Stimulated activated CD4-positive, alpha-beta T cell treated with anti-CD3 and anti-CD28 coated beads, Interleukin-4, amount 100 ng/mL, for 24 hours (primary cell): ENCODE data around the gene TDRD7.

Experiments
- DNase-seq: peaks from one replicate; pipeline ENCODE4 v3.0.0-alpha.2; 2020

TDRD7 gene

GRCh38 chr9:97387936-97388684, 23.8 kb upstream of the TDRD7 start:
- no peak for DNase-seq

- DNase-seq, result peak; percentile 23
Observed at GRCh38 chr9:97388721-97389238, 23.1 kb upstream of the TDRD7 start.

GRCh38 chr9:97389249-97389648, 22.6 kb upstream of the TDRD7 start:
- no peak for DNase-seq

GRCh38 chr9:97390791-97391406, 21.0 kb upstream of the TDRD7 start:
- no peak for DNase-seq

DNA sequence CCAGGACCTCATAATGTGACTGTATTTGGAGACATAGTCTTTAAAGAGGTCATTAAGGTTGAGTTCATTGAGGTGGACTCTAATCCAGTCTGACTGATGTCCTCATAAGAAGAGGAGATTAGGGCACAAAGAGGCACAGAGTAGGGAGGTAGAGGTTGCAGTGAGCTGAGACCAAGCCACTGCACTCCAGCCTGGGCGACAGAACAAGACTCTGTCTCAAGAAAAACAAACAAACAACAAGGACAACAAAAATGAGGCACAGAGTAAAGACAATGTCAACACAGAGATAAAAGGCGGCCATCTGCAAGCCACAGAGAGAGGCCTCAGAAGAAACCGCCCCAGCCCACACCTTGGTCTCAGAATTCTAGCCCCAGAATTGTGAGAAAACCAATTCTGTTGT, 17.0 kb upstream of the TDRD7 start:
- DNase-seq, result no peak

DNA sequence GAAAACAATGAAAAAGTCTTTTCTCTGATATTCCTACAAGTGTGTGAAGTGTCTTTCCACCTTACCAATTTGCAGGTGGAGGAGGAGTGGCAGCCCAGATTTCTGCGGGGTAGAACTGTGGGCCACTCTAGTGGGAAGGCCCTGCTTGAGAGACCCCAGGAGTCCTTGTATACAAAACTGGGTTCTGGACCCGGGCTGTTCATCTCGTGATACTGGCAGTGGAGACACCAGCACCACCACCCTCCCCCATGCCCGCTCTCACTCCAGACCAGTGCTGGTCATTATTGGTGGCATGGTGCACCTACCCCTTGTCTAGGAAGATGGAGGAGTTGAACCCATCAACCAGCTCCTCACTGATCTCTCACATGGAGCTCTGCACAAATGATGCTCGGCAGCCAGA, 16.2 kb upstream of the TDRD7 start:
- DNase-seq, result no peak

GRCh38 chr9:97396256-97396655, 15.6 kb upstream of the TDRD7 start:
- DNase-seq, result no peak

DNA sequence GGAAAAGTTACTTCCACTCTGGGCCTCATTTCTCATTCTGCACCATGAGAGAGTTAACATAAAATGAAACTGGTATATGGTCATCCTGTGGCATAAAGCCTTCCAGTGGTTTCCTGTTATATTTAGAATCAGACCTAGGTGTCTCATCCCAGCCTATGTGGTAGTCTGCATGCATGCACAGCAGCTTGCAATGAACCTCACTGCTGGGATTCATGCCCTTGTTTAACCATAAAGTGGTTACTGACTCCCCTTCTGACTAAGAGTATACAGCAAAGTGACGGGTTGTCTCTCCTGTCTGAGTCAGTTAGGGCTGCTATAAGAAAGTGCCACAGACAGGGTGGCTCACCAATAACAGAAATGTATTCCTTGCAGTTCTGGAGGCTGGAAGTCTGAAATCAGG, 14.7 kb upstream of the TDRD7 start:
- DNase-seq, result peak; percentile 19

GRCh38 chr9:97398999-97399758, 12.7 kb upstream of the TDRD7 start:
- peak; percentile 73 for DNase-seq

GRCh38 chr9:97403746-97404316, 8.1 kb upstream of the TDRD7 start:
- no peak for DNase-seq

DNA sequence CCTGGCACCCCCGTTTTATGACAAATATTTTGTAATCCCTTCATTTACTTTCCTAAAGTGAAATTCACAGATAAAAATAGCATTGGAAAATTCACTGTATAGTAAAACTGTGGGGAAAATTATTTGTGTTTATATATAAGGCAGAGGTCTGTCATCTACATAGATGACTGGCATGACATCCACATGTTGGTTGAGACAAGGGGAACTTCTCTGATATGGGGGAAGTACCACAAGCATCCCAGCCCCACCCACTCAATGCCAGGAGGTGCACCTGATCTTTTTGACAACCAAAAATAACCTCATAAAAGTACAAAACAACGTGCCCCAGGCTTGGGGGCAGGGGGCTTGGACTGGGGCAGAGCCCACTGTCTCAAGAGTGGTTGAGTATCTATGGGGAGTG, 6.3 kb upstream of the TDRD7 start:
- DNase-seq, result no peak

- DNase-seq, result no peak
Observed at GRCh38 chr9:97406620-97407177, 5.2 kb upstream of the TDRD7 start.

DNA sequence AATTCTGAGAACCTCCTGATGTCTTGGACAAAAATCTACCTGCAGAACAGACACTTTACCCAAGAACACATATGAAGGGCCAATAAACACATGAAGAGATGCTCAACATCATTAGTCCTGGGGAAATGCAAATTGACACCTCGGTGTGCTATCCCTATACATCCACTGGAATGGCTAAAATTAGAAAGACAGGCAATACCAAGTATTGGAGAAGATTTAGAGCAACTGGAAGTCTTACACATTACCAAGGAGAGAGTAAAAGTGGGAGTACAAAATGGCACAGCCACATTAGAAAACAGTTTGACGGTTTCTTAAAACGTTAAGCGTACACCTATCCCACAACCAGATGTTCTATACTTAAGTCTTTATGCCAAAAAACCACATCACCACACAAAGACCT, 3.3 kb upstream of the TDRD7 start:
- DNase-seq, result no peak

GRCh38 chr9:97411440-97411788, 482 bp upstream of the TDRD7 start:
- no peak for DNase-seq

DNA sequence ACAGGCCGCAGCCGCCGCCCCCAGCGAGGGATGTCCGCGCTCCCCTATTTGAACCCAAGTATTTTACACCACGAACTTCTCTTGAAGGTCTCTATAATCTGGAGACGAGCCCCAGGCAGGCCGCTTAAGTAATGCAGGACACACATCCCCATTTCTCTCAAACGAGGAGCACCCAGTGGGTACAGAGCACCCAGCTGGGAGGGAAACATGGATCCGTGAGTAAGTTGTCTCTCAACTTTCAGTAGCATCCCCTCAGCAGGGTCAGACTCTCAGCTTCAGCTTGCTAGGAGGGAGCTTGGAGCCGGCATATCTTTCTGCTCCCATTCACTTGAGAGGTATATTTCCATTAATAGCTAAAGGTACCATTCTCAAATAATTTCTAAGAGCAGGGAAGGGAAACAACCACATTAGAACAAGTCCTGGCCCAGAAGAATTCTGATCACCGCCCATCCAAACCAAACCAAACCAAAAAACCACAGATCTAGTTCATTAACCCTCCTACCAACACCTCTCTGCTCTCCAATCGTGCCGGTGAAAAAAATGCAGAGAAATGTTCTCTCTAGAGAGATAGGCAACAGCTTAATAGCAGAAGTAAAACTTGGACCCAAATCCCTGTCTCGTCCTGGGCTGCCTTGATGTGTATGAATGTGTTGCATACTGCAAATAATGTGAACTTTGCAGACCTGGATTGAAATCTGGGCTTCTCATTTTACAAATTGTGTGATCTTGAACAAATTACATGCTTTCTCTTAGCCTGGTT, 910 bp downstream of the TDRD7 start:
- no peak for DNase-seq

GRCh38 chr9:97413462-97413861, 1.6 kb downstream of the TDRD7 start:
- no peak for DNase-seq

GRCh38 chr9:97415146-97415545, 3.2 kb downstream of the TDRD7 start:
- DNase-seq, result no peak

- DNase-seq, result no peak
Observed at GRCh38 chr9:97418880-97419279, 7.0 kb downstream of the TDRD7 start.

DNA sequence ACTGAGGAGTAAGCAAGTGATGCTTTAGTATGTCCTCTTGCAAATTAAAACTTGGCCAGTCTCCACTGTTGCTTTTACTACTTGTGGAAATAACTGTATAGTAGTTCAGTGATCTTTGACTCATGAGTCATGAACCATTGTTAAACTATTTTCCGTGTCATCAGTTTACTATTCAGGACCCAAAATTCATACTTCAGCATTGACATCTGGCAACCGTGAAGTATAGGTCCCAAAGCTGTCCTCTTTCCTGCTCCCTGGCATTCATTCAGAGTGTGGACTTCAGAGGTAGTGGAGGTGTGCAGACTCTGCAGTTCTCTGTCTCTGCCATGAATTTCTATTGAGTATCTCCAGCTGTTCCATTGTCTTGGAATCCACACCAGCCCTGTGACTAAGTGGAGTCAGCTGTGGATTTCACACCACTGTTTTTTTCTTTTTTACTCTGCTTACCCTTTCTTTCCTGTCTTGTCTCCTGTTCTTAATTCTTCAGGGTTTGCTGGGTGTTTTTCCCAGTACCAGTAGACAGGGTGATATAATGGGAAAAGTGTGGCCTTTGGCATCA, 7.5 kb downstream of the TDRD7 start:
- no peak for DNase-seq

DNA sequence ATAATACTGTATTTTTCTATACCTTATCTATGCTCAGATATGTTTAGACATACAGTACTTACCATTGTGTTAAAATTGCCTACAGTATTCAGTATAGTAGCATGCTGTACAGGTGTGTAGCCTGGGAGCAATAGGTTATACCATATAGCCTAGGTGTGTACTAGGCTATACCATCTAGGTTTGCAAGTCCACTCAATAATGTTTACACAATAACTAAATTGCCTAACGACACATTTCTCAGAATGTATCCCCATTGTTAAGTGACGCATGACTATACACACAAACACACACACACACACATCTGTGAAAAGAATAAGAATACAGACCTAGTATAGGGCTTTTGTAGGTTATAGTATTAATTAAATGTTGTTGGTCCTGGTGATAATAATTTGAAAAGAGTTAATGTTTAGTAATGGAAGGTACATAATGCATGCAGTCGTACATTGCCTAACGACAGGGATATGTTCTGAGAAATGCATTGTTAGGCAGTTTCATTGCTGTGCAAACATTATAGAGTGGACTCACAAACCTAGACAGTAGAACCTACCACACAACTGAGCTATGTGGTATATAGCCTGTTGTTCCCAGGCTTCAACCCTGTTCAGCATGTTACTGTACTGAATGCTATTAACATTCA, 13.6 kb downstream of the TDRD7 start:
- DNase-seq, result no peak

DNA sequence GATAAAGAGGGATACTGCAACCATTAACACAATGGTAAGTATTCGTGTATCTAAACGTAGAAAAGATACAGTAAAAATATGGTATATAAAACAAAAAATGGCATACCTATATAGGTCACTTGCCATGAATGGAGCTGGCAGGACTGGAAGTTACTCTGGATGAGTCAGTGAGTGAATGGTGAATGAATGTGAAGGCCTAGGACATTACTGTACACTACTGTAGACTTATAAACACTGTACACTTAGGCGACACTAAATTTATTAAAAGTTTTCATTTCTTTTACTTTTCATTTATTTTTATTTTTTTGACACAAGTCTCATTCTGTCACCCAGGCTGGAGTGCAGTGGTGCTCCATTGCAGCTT, 14.1 kb downstream of the TDRD7 start:
- no peak for DNase-seq

- no peak for DNase-seq
Observed at GRCh38 chr9:97427885-97428284, 16.0 kb downstream of the TDRD7 start.
